Mesothelial cell of epicardium (in vitro differentiated cells): Measurements from ENCODE around the gene CLCN6. TPM values are rescaled to one million over a fixed set of nuclear protein-coding genes. Genes with fewer than 3 reads are reported as not detected.

ENCODE experiments used
- DNase-seq, 2 experiments: peaks; one replicate each; pipeline ENCODE4 v3.0.0; 2021; ENCODE audit warnings: low spot score in 2 of 2; ENCODE audit not compliant: unreplicated experiment in 2 of 2
- H3K27ac Mint-ChIP-seq: 2 replicates; pipeline ENCODE4 v1.8.0; 2021; ENCODE audit warnings: mixed read lengths
- H3K27me3 Mint-ChIP-seq: 2 replicates; pipeline ENCODE4 v1.8.0; 2021; ENCODE audit warnings: low read depth, mixed read lengths
- H3K36me3 Mint-ChIP-seq: 2 replicates; pipeline ENCODE4 v1.8.0; 2021; ENCODE audit warnings: mixed read lengths
- H3K4me1 Mint-ChIP-seq: 2 replicates; pipeline ENCODE4 v1.8.0; 2021; ENCODE audit warnings: mixed read lengths
- H3K4me3 Mint-ChIP-seq: 2 replicates; pipeline ENCODE4 v1.8.0; 2021; ENCODE audit warnings: mild to moderate bottlenecking, moderate library complexity, mixed read lengths
- H3K9me3 Mint-ChIP-seq: 2 replicates; pipeline ENCODE4 v1.8.0; 2021; ENCODE audit warnings: mixed read lengths
- CTCF ChIP-seq: fragments of 200-600 bp; sonication (generic); IDR thresholded peaks from one replicate; pipeline ENCODE4 v1.5.0; 2021; ENCODE audit warnings: antibody characterized with exemption; ENCODE audit not compliant: unreplicated experiment
- total RNA-seq: library from RNA; stranded (reverse); gene quantifications from 3 replicates; pipeline ENCODE4 v1.2.1, GENCODE V29; 2021

The CLCN6 gene
- total RNA-seq, 1 donor from 2014 or later: 30.3 TPM

- no peak overlapping the region for H3K27ac Mint-ChIP-seq
- no peaks in the 10 kb centered on the region for H3K4me1 Mint-ChIP-seq
- peaks cover 8% of the 10 kb centered on the region for H3K36me3 Mint-ChIP-seq
- H3K27me3 Mint-ChIP-seq: peaks cover 12% of the 10 kb centered on the region
- TF ChIP-seq CTCF: no peak
- no peak overlapping the region for H3K4me3 Mint-ChIP-seq
- no peak for DNase-seq
- no peaks in the 10 kb centered on the region for H3K9me3 Mint-ChIP-seq
Observed at GRCh38 chr1:11851180-11851579, 45.2 kb downstream of the CLCN6 start.

- H3K27me3 Mint-ChIP-seq: peaks cover 46% of the 10 kb centered on the region
Observed at GRCh38 chr1:11854519-11854918, 48.5 kb downstream of the CLCN6 start.

GRCh38 chr1:11855430-11855829 is 49.4 kb downstream of the CLCN6 start:
- no peak overlapping the region for H3K4me3 Mint-ChIP-seq
- no peaks in the 10 kb centered on the region for H3K36me3 Mint-ChIP-seq
- H3K4me1 Mint-ChIP-seq: peaks cover 4% of the 10 kb centered on the region
- no peak overlapping the region for H3K27ac Mint-ChIP-seq
- TF ChIP-seq CTCF: no peak
- DNase-seq: no peak
- H3K27me3 Mint-ChIP-seq: peaks cover 55% of the 10 kb centered on the region
- no peaks in the 10 kb centered on the region for H3K9me3 Mint-ChIP-seq

More at GRCh38 chr1:11854519-11854918, 48.5 kb downstream of the CLCN6 start:
- TF ChIP-seq CTCF: no peak
- DNase-seq: no peak
- peaks cover 3% of the 10 kb centered on the region for H3K4me1 Mint-ChIP-seq
- H3K4me3 Mint-ChIP-seq: no peak overlapping the region
- H3K36me3 Mint-ChIP-seq: no peaks in the 10 kb centered on the region
- H3K9me3 Mint-ChIP-seq: no peaks in the 10 kb centered on the region
- no peak overlapping the region for H3K27ac Mint-ChIP-seq

- peaks cover 61% of the 10 kb centered on the region for H3K27me3 Mint-ChIP-seq
- H3K27ac Mint-ChIP-seq: no peak overlapping the region
- no peaks in the 10 kb centered on the region for H3K36me3 Mint-ChIP-seq
- H3K9me3 Mint-ChIP-seq: no peaks in the 10 kb centered on the region
- H3K4me1 Mint-ChIP-seq: peaks cover 4% of the 10 kb centered on the region
- TF ChIP-seq CTCF: no peak
- H3K4me3 Mint-ChIP-seq: no peak overlapping the region
- DNase-seq: no peak
Observed at GRCh38 chr1:11856698-11857097, 50.7 kb downstream of the CLCN6 start.

GRCh38 chr1:11857164-11857851 is 51.3 kb downstream of the CLCN6 start:
- DNase-seq: no peak
- Mint-ChIP-seq H3K4me1 (peaks cover 4% of the 10 kb centered on the region), H3K27me3 (peaks cover 65% of the 10 kb centered on the region), H3K4me3 (no peak overlapping the region), H3K9me3 (no peaks in the 10 kb centered on the region), H3K27ac (no peak overlapping the region), H3K36me3 (no peaks in the 10 kb centered on the region)
- no peak for TF ChIP-seq CTCF
